BJ (cell line): ENCODE measurements around the gene AHRR. TPM values are rescaled to one million over a fixed set of nuclear protein-coding genes. Genes with fewer than 3 reads are reported as not detected.

Source experiments
- CTCF ChIA-PET: fragments of 350-600 bp; formaldehyde crosslinking; extraction: SDS; loops from one replicate; lab custom pipeline; 2021; ENCODE audit warnings: antibody characterized with exemption, inconsistent platforms; lab: Yijun Ruan, JAX
- POLR2A ChIA-PET: fragments of 300-600 bp; sonication (Branson Sonifier 250); formaldehyde crosslinking; extraction: SDS; loops from one replicate; lab custom pipeline; 2021; ENCODE audit warnings: antibody characterized with exemption; lab: Charles Lee
- DNase-seq: peaks from one replicate; pipeline ENCODE4 v3.0.0-alpha.2; 2011; ENCODE audit warnings: low read depth
- H3K27me3 ChIP-seq: 2 replicates; pipeline ENCODE4 v1.6.0; 2011; ENCODE audit warnings: low read length; ENCODE audit not compliant: control insufficient read depth, insufficient read depth
- H3K36me3 ChIP-seq: 2 replicates; pipeline ENCODE4 v1.5.1; 2011; ENCODE audit warnings: low read length; ENCODE audit not compliant: control insufficient read depth, insufficient read depth
- H3K4me3 ChIP-seq: 2 replicates; pipeline ENCODE4 v1.5.1; 2011; ENCODE audit warnings: low read depth, mild to moderate bottlenecking, control low read depth, low read length
- CTCF ChIP-seq: IDR thresholded peaks from 2 replicates; pipeline ENCODE4 v1.5.1; 2011; ENCODE audit warnings: low read depth, mild to moderate bottlenecking, control low read depth, inconsistent platforms, low read length, moderate library complexity; ENCODE audit not compliant: insufficient read depth
- polyA plus RNA-seq: library from polyadenylated mRNA; depleted of rRNA; stranded (reverse); fragments of >200 nt; gene quantifications from 2 replicates; pipeline ENCODE4 v1.2.3, GENCODE V29; 2011

AHRR gene
- polyA plus RNA-seq, 1 experiment: 36.4 TPM

- CTCF ChIA-PET: interaction anchor here (0.6 to 6.1 kb wide), 35 partner anchors 9 to 589 kb away, joined by 3 to 60 read pairs (median 4); partner anchors contain the start of genes CCDC127 and SDHA
Measured at GRCh38 chr5:317086-317811, 4.3 kb upstream of the AHRR start.

GRCh38 chr5:318341-318897 is 3.1 kb upstream of the AHRR start:
- DNase-seq: no peak
- no peak overlapping the region for H3K4me3 ChIP-seq
- no peaks in the 10 kb centered on the region for H3K27me3 ChIP-seq
- peaks cover 17% of the 10 kb centered on the region for H3K36me3 ChIP-seq
- 0 out of 2 replicates have a peak, but pooled peaks have one; percentile 5 for TF ChIP-seq CTCF
- POLR2A ChIA-PET: no interaction called here
- CTCF ChIA-PET: interaction anchor here (0.6 to 6.1 kb wide), 5 partner anchors 67 to 582 kb away, joined by 3 to 60 read pairs (median 3); no protein-coding TSS in a partner anchor

More at GRCh38 chr5:317086-317811, 4.3 kb upstream of the AHRR start:
- peaks cover 18% of the 10 kb centered on the region for H3K36me3 ChIP-seq
- DNase-seq: no peak
- TF ChIP-seq CTCF: peak; percentile 89
- POLR2A ChIA-PET: no interaction called here
- no peaks in the 10 kb centered on the region for H3K27me3 ChIP-seq
- H3K4me3 ChIP-seq: no peak overlapping the region

GRCh38 chr5:318931-319601 is 2.4 kb upstream of the AHRR start:
- no peak for TF ChIP-seq CTCF
- H3K27me3 ChIP-seq: no peaks in the 10 kb centered on the region
- peaks cover 13% of the 10 kb centered on the region for H3K36me3 ChIP-seq
- no peak for DNase-seq
- no peak overlapping the region for H3K4me3 ChIP-seq
- POLR2A ChIA-PET: no interaction called here
- CTCF ChIA-PET: interaction anchor here (0.7 to 6.1 kb wide), 5 partner anchors 25 to 118 kb away, joined by 3 to 60 read pairs (median 3); no protein-coding TSS in a partner anchor

GRCh38 chr5:320524-321229 is 837 bp upstream of the AHRR start:
- Histone ChIP-seq H3K27me3 (no peaks in the 10 kb centered on the region), H3K36me3 (peaks cover 8% of the 10 kb centered on the region), H3K4me3 (peak overlapping the region; percentile 90)
- POLR2A ChIA-PET: interaction anchor here (0.5 kb wide), 1 partner anchor 12 kb away, joined by 4 read pairs; no protein-coding TSS in a partner anchor
- no peak for DNase-seq
- no peak for TF ChIP-seq CTCF
- CTCF ChIA-PET: interaction anchor here (0.7 to 2.0 kb wide), 19 partner anchors 10 to 582 kb away, joined by 3 to 17 read pairs (median 5); no protein-coding TSS in a partner anchor
